Endothelial cell of umbilical vein (primary cell): Measurements from ENCODE around the gene TAMALIN.

Experiments used
- EZH2 ChIP-seq: IDR thresholded peaks from 2 replicates; pipeline ENCODE4 v1.6.1; 2012; ENCODE audit warnings: borderline replicate concordance, low read depth, mild to moderate bottlenecking, moderate library complexity, low read length, inconsistent platforms; ENCODE audit not compliant: severe bottlenecking
- GATA2 ChIP-seq: IDR thresholded peaks from 2 replicates; pipeline ENCODE4 v1.7.0; 2011; ENCODE audit warnings: low read depth, mild to moderate bottlenecking, moderate library complexity, mixed read lengths, low read length; ENCODE audit not compliant: insufficient read length, insufficient read depth
- JUN ChIP-seq: IDR thresholded peaks from 2 replicates; pipeline ENCODE4 v1.6.1; 2011; ENCODE audit warnings: borderline replicate concordance, low read depth; ENCODE audit not compliant: insufficient read length, insufficient read depth
- POLR2A ChIP-seq: IDR thresholded peaks from 2 replicates; pipeline ENCODE4 v1.6.1; 2012; ENCODE audit warnings: low read depth, mild to moderate bottlenecking, control low read depth, low read length
- POLR2AphosphoS5 ChIP-seq: IDR thresholded peaks from 2 replicates; pipeline ENCODE4 v1.6.1; 2012; ENCODE audit warnings: low read depth, mild to moderate bottlenecking, control low read depth, low read length, moderate library complexity; ENCODE audit not compliant: insufficient read depth
- TF ChIP-seq, protein P1 (sequence below), 2 donors: IDR thresholded peaks; 1 replicate in 1 of 2; 2 replicates in 1 of 2; pipeline ENCODE4 v1.5.1; 2011; ENCODE audit warnings: low read length in 2 of 2, mild to moderate bottlenecking in 2 of 2, moderate library complexity in 2 of 2, control low read depth in 1 of 2, inconsistent platforms in 1 of 2, low read depth in 1 of 2; ENCODE audit not compliant: insufficient read depth in 1 of 2; ENCODE audit errors: extremely low read depth in 1 of 2
- TF ChIP-seq, protein P2 (sequence below): IDR thresholded peaks from 2 replicates; pipeline ENCODE4 v1.6.1; 2011; ENCODE audit not compliant: insufficient read depth, insufficient read length

DNA sequence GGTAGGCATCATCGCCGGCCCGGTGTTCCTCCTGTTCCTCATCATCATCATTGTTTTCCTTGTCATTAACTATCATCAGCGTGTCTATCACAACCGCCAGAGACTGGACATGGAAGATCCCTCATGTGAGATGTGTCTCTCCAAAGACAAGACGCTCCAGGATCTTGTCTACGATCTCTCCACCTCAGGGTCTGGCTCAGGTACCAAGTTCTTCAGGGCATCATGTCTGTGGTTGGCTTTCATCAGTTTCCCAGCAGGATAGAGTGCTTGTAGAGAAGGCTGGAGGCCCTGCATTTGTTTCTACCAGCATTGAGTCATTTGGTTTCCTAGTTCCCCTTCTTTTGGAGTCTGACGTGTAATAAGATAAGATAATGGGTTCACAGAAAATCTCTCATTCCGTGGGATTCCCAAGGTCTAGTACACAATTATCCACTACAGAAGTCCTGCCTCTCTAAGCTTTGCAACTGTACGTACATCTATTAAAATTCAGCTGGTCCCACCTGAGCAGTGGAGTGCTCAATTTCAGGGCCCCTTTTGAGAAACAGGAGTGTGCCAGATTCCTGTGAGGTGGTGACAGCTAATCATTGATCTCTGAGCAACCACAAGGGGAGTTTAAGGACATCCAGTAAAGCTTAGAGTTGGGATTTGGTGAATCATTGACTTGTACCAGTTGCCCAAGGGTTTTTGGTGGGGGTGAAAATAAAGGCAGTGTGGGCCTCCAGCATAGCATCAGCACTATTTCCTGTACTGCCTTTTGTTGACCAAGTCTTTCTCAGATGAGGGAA, 30.2 kb upstream of the TAMALIN start:
- TF ChIP-seq, protein P1, sequence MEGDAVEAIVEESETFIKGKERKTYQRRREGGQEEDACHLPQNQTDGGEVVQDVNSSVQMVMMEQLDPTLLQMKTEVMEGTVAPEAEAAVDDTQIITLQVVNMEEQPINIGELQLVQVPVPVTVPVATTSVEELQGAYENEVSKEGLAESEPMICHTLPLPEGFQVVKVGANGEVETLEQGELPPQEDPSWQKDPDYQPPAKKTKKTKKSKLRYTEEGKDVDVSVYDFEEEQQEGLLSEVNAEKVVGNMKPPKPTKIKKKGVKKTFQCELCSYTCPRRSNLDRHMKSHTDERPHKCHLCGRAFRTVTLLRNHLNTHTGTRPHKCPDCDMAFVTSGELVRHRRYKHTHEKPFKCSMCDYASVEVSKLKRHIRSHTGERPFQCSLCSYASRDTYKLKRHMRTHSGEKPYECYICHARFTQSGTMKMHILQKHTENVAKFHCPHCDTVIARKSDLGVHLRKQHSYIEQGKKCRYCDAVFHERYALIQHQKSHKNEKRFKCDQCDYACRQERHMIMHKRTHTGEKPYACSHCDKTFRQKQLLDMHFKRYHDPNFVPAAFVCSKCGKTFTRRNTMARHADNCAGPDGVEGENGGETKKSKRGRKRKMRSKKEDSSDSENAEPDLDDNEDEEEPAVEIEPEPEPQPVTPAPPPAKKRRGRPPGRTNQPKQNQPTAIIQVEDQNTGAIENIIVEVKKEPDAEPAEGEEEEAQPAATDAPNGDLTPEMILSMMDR (IDR thresholded peaks at IDR 0.05; ENCODE audit: extremely low read depth in 1 of 2, insufficient read depth in 1 of 2, low read depth in 1 of 2, low read length in 2 of 2), result no peak
- TF ChIP-seq POLR2A (no peak), EZH2 (no peak), GATA2 (peak; percentile 59), POLR2AphosphoS5 (no peak), JUN (no peak)
- TF ChIP-seq, protein P2, sequence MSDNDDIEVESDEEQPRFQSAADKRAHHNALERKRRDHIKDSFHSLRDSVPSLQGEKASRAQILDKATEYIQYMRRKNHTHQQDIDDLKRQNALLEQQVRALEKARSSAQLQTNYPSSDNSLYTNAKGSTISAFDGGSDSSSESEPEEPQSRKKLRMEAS, result no peak
